Loucy (cell line): Measurements from ENCODE around the gene KRABD2.
A peak's percentile ranks its signal among the peaks of the same experiment; 100 is the strongest.

Source experiments
- H2AFZ ChIP-seq: fragments of 200-600 bp; sonication (generic); 2 replicates; pipeline ENCODE4 v1.6.0; 2016; ENCODE audit warnings: antibody characterized with exemption, mild to moderate bottlenecking, low read length, moderate library complexity
- H3F3A ChIP-seq: fragments of 200-600 bp; 2 replicates; pipeline ENCODE4 v1.6.0; 2016; ENCODE audit warnings: antibody characterized with exemption, low read depth, mild to moderate bottlenecking
- H3K27me3 ChIP-seq: fragments of 200-600 bp; sonication (generic); 2 replicates; pipeline ENCODE4 v1.6.1; 2014; ENCODE audit warnings: low read length, mild to moderate bottlenecking; ENCODE audit not compliant: insufficient read depth, poor library complexity, severe bottlenecking
- H3K36me3 ChIP-seq: fragments of 200-600 bp; sonication (generic); 2 replicates; pipeline ENCODE4 v1.6.1; 2016; ENCODE audit warnings: low read length; ENCODE audit not compliant: insufficient read depth
- H3K4me1 ChIP-seq: fragments of 200-600 bp; sonication (generic); 2 replicates; pipeline ENCODE4 v1.5.1; 2014; ENCODE audit warnings: low read length, mild to moderate bottlenecking; ENCODE audit not compliant: insufficient read depth, poor library complexity, severe bottlenecking
- H3K4me2 ChIP-seq: fragments of 200-600 bp; sonication (generic); 2 replicates; pipeline ENCODE4 v1.6.0; 2014; ENCODE audit warnings: antibody characterized with exemption, low read length, low read depth, mild to moderate bottlenecking; ENCODE audit not compliant: poor library complexity, severe bottlenecking
- H3K4me3 ChIP-seq: fragments of 200-600 bp; sonication (generic); 2 replicates; pipeline ENCODE4 v1.5.1; 2014; ENCODE audit warnings: low read length, mild to moderate bottlenecking, mixed read lengths; ENCODE audit not compliant: poor library complexity, severe bottlenecking
- H3K79me2 ChIP-seq: fragments of 200-600 bp; sonication (generic); 2 replicates; pipeline ENCODE4 v1.6.1; 2014; ENCODE audit warnings: low read length; ENCODE audit not compliant: insufficient read depth
- H3K9ac ChIP-seq: fragments of 200-600 bp; sonication (generic); 2 replicates; pipeline ENCODE4 v1.6.0; 2014; ENCODE audit warnings: mild to moderate bottlenecking, low read depth, low read length, moderate library complexity; ENCODE audit not compliant: poor library complexity, severe bottlenecking
- H3K9me2 ChIP-seq: fragments of 200-600 bp; sonication (generic); replicated peaks from 2 replicates; pipeline ENCODE4 v1.6.1; 2016; ENCODE audit warnings: low read depth, low read length, mixed read lengths
- H3K9me3 ChIP-seq: fragments of 200-600 bp; sonication (generic); 2 replicates; pipeline ENCODE4 v1.6.1; 2014; ENCODE audit warnings: mild to moderate bottlenecking, antibody characterized with exemption, low read length, low read depth; ENCODE audit not compliant: insufficient read depth
- H4K20me1 ChIP-seq: fragments of 200-600 bp; sonication (generic); 2 replicates; pipeline ENCODE4 v1.6.0; 2014; ENCODE audit warnings: antibody characterized with exemption, low read length, mild to moderate bottlenecking; ENCODE audit not compliant: insufficient read depth, poor library complexity, severe bottlenecking
- CTCF ChIP-seq: fragments of 200-600 bp; sonication (generic); conservative IDR thresholded peaks from 2 replicates; pipeline ENCODE4 v1.5.1; 2014; ENCODE audit warnings: mild to moderate bottlenecking, antibody characterized with exemption, low read length
- EZH2phosphoT487 ChIP-seq: fragments of 200-600 bp; IDR thresholded peaks from 2 replicates; pipeline ENCODE4 v1.6.1; 2018; ENCODE audit warnings: antibody characterized with exemption, mild to moderate bottlenecking, moderate library complexity, borderline replicate concordance

Gene KRABD2

GRCh38 chr17:8360260-8360659, 16.2 kb downstream of the KRABD2 start:
- no peaks in the 10 kb centered on the region for H3K9me2 ChIP-seq
- H3K9ac ChIP-seq, result no peak overlapping the region
- H4K20me1 ChIP-seq, result no peaks in the 10 kb centered on the region
- H3K4me3 ChIP-seq, result no peak overlapping the region
- H3K9me3 ChIP-seq, result no peaks in the 10 kb centered on the region
- no peak overlapping the region for H3K4me2 ChIP-seq
- no peaks in the 10 kb centered on the region for H3K79me2 ChIP-seq
- no peaks in the 10 kb centered on the region for H3K36me3 ChIP-seq
- no peaks in the 10 kb centered on the region for H3K27me3 ChIP-seq
- H2AFZ ChIP-seq, result no peak overlapping the region
- TF ChIP-seq CTCF (no peak), EZH2phosphoT487 (no peak)
- H3K4me1 ChIP-seq, result peaks cover 5% of the 10 kb centered on the region
- H3F3A ChIP-seq, result no peaks in the 10 kb centered on the region

GRCh38 chr17:8359769-8360168, 16.7 kb downstream of the KRABD2 start:
- no peaks in the 10 kb centered on the region for H3F3A ChIP-seq
- H3K27me3 ChIP-seq, result no peaks in the 10 kb centered on the region
- no peak overlapping the region for H3K4me2 ChIP-seq
- H3K36me3 ChIP-seq, result no peaks in the 10 kb centered on the region
- H3K4me3 ChIP-seq, result no peak overlapping the region
- TF ChIP-seq EZH2phosphoT487, result no peak
- no peak for TF ChIP-seq CTCF
- H4K20me1 ChIP-seq, result no peaks in the 10 kb centered on the region
- no peaks in the 10 kb centered on the region for H3K9me2 ChIP-seq
- no peaks in the 10 kb centered on the region for H3K79me2 ChIP-seq
- H2AFZ ChIP-seq, result 0 out of 2 replicates have a peak overlapping the region, but pooled peaks have one; percentile 8
- no peaks in the 10 kb centered on the region for H3K9me3 ChIP-seq
- H3K9ac ChIP-seq, result no peak overlapping the region
- peaks cover 5% of the 10 kb centered on the region for H3K4me1 ChIP-seq

GRCh38 chr17:8357910-8358309, 18.6 kb downstream of the KRABD2 start:
- no peaks in the 10 kb centered on the region for H3K27me3 ChIP-seq
- no peak overlapping the region for H2AFZ ChIP-seq
- no peak overlapping the region for H3K4me2 ChIP-seq
- no peaks in the 10 kb centered on the region for H4K20me1 ChIP-seq
- H3K36me3 ChIP-seq, result no peaks in the 10 kb centered on the region
- H3K9ac ChIP-seq, result no peak overlapping the region
- no peaks in the 10 kb centered on the region for H3K9me3 ChIP-seq
- H3K9me2 ChIP-seq, result no peaks in the 10 kb centered on the region
- no peaks in the 10 kb centered on the region for H3F3A ChIP-seq
- no peak overlapping the region for H3K4me3 ChIP-seq
- H3K79me2 ChIP-seq, result no peaks in the 10 kb centered on the region
- TF ChIP-seq CTCF, result no peak
- no peak for TF ChIP-seq EZH2phosphoT487
- H3K4me1 ChIP-seq, result peaks cover 5% of the 10 kb centered on the region
